ENCODE measurements around the gene LAMA2.
"Not testable (repeated sequence)": the region's sequence is repeated elsewhere in the genome, so short reads cannot be mapped to it uniquely, and the experiment has no call there.

LAMA2 gene

GRCh38 chr6:129033581-129033980 is 150.6 kb downstream of the LAMA2 start:
- TF ChIP-seq, protein P1, sequence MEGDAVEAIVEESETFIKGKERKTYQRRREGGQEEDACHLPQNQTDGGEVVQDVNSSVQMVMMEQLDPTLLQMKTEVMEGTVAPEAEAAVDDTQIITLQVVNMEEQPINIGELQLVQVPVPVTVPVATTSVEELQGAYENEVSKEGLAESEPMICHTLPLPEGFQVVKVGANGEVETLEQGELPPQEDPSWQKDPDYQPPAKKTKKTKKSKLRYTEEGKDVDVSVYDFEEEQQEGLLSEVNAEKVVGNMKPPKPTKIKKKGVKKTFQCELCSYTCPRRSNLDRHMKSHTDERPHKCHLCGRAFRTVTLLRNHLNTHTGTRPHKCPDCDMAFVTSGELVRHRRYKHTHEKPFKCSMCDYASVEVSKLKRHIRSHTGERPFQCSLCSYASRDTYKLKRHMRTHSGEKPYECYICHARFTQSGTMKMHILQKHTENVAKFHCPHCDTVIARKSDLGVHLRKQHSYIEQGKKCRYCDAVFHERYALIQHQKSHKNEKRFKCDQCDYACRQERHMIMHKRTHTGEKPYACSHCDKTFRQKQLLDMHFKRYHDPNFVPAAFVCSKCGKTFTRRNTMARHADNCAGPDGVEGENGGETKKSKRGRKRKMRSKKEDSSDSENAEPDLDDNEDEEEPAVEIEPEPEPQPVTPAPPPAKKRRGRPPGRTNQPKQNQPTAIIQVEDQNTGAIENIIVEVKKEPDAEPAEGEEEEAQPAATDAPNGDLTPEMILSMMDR (IDR thresholded peaks at IDR 0.05; ENCODE audit: extremely low read depth, missing control alignments): no peak
- DNase-seq (ENCODE audit: low spot score): no peak

DNA sequence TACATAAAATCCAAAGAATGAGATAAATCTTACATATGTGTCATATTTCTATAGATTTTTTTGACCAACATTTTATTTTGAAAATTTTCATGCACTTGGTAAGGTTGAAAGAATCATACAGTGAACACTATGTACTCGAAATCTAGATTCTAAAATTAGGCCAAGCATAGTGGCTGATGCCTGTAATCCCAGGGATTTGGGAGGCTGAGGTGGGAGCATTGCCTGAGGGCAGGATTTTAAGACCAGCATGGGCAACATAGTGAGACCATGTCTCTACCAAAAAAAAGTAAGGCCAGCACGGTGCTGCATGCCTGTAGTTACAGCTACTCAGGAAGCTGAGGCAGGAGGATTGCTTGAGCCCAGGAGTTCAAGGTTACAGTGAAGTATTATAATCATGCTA is 158.6 kb downstream of the LAMA2 start:
- DNase-seq (ENCODE audit: low spot score): no peak
- TF ChIP-seq, protein P1 (IDR thresholded peaks at IDR 0.05; ENCODE audit: extremely low read depth, missing control alignments): no peak

GRCh38 chr6:129046526-129046925 is 163.6 kb downstream of the LAMA2 start:
- no peak for DNase-seq (ENCODE audit: low spot score)
- TF ChIP-seq, protein P1 (IDR thresholded peaks at IDR 0.05; ENCODE audit: extremely low read depth, missing control alignments): no peak

DNA sequence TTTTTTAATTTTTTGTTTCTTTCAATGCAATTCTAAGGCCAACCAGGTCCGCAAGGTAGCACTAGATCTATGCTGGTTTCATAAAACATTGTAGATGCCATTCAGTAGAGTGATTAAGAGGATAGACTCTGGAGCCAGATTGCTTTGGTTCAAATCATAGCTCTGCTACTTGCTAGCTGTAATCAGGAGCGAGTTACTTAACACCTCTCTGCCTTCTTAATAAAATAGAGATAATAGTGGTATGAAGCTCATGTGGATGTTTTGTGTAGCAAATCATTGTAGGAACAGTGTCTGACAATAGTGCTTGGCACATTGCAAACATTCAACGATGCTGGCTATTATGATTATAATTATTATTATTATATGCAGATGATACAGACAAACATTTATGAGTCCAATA is 164.9 kb downstream of the LAMA2 start:
- no peak for DNase-seq (ENCODE audit: low spot score)
- TF ChIP-seq, protein P1 (IDR thresholded peaks at IDR 0.05; ENCODE audit: extremely low read depth, missing control alignments): no peak

GRCh38 chr6:129050086-129050485 is 167.1 kb downstream of the LAMA2 start:
- DNase-seq (ENCODE audit: low spot score): no peak
- TF ChIP-seq, protein P1 (IDR thresholded peaks at IDR 0.05; ENCODE audit: extremely low read depth, missing control alignments): no peak

GRCh38 chr6:129053143-129053542 is 170.2 kb downstream of the LAMA2 start:
- not testable (repeated sequence) for DNase-seq (ENCODE audit: low spot score)

- TF ChIP-seq, protein P1 (IDR thresholded peaks at IDR 0.05; ENCODE audit: extremely low read depth, missing control alignments): no peak
Measured at GRCh38 chr6:129055796-129056195, 172.9 kb downstream of the LAMA2 start.

GRCh38 chr6:129059650-129060049 is 176.7 kb downstream of the LAMA2 start:
- DNase-seq (ENCODE audit: low spot score): no peak
- TF ChIP-seq, protein P1 (IDR thresholded peaks at IDR 0.05; ENCODE audit: extremely low read depth, missing control alignments): no peak

More at GRCh38 chr6:129055796-129056195, 172.9 kb downstream of the LAMA2 start:
- no peak for DNase-seq (ENCODE audit: low spot score)
